K562 (cell line): Measurements from ENCODE around the gene KLHL18. TPM values are rescaled to one million over a fixed set of nuclear protein-coding genes. Genes with fewer than 3 reads are reported as not detected.

Experiments used
- CBFA2T2 ChIP-seq: fragments of 450-650 bp; conservative IDR thresholded peaks from 2 replicates; pipeline ENCODE4 v1.6.1; 2017; ENCODE audit warnings: mild to moderate bottlenecking
- CXXC5 ChIP-seq: fragments of 250-450 bp; sonication (Bioruptor Pico); IDR thresholded peaks from 2 replicates; pipeline ENCODE4 v1.8.0; 2022; ENCODE audit warnings: inconsistent platforms, mild to moderate bottlenecking, moderate library complexity
- TSC22D4 ChIP-seq: fragments of 450-650 bp; IDR thresholded peaks from 2 replicates; pipeline ENCODE4 v1.6.1; 2016; ENCODE audit warnings: missing genetic modification characterization, missing biosample characterization, control low read depth
- ZNF239 ChIP-seq: fragments of 250-450 bp; sonication (Bioruptor Pico); IDR thresholded peaks from 2 replicates; pipeline ENCODE4 v1.4.0; 2020; ENCODE audit warnings: mild to moderate bottlenecking
- ZNF75A ChIP-seq: fragments of 450-650 bp; formaldehyde crosslinking; IDR thresholded peaks from 2 replicates; pipeline ENCODE4 v1.4.0; 2020; ENCODE audit warnings: mild to moderate bottlenecking
- polyA plus RNA-seq, 8 experiments: library from polyadenylated mRNA; depleted of rRNA in 4 of 8; stranded (reverse) in 5 of 8; unstranded in 3 of 8; fragments of >200 nt; fragmentation: Nextera tagmentation in 2 of 8; fragmentation: Illumina TruSeq in 1 of 8; extraction: Ambion mirVana in 2 of 8; extraction: Trizol in 1 of 8; gene quantifications; 2 replicates each; pipeline versions ENCODE4 v1.2.1 to v1.2.3, GENCODE V29; 2011 to 2014; ENCODE audit warnings: inconsistent platforms in 1 of 8, missing spikeins in 1 of 8
- total RNA-seq, 7 experiments: library from RNA; depleted of rRNA in 6 of 7; stranded (reverse); fragments of >200 nt in 6 of 7; fragmentation: Illumina TruSeq in 2 of 7; extraction: Trizol in 2 of 7; gene quantifications; 2 replicates each; pipeline versions ENCODE4 v1.2.1 to v1.2.3, GENCODE V29; 2011 to 2021; ENCODE audit warnings: low replicate concordance in 1 of 7
- TF ChIP-seq, protein P1 (sequence below): fragments of 250-450 bp; sonication (Bioruptor Pico); IDR thresholded peaks from 2 replicates; pipeline ENCODE4 v1.8.0; 2022; ENCODE audit warnings: inconsistent platforms
- TF ChIP-seq, protein P2 (sequence below), 2 experiments: fragments of 450-650 bp; formaldehyde crosslinking in 1 of 2; IDR thresholded peaks; 2 replicates each; pipeline versions ENCODE4 v1.4.0 to v1.6.1; 2014 to 2020; ENCODE audit warnings: mild to moderate bottlenecking in 2 of 2, borderline replicate concordance in 1 of 2, low read depth in 1 of 2

The KLHL18 gene
- total and polyA plus RNA-seq, 9 of the 15 experiments (the other 6 are each of a cell fraction or from before 2014, with no cell fraction given), result 26.7 to 97.5 (median 48.7) TPM

DNA sequence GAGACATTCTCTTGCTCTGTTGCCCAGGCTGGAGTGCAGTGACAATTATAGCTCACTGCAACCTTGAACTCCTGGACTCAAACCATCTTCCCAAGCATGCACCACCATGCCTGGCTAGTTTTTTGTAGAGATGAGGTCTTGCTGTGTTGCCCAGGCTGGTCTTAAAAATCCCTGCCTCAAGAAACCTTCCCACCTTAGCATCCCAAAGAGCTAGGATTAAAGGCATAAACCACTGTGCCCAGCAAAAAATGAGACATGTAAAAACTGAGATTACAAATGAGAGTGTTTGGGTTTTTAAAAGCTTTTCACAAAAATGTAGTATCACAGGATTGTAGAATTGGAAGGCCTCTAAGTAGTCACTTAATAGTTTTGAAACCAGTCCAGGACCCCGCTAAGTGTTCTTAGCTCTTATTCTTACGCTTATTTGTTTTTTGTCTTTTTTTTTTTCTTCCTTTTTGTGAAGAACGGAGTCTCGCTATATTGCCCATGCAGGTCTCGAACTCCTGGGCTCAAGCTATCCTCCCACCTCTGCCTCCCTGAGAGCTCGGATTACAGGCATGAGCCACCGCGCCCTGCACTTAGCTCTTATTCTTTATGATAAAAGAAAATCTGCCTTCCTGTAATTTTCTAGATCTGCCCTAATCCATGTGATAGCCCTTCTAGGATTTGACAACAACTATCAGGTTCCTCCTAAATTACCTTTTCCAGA is 31.5 kb downstream of the KLHL18 start (continued):
- TF ChIP-seq, protein P1, sequence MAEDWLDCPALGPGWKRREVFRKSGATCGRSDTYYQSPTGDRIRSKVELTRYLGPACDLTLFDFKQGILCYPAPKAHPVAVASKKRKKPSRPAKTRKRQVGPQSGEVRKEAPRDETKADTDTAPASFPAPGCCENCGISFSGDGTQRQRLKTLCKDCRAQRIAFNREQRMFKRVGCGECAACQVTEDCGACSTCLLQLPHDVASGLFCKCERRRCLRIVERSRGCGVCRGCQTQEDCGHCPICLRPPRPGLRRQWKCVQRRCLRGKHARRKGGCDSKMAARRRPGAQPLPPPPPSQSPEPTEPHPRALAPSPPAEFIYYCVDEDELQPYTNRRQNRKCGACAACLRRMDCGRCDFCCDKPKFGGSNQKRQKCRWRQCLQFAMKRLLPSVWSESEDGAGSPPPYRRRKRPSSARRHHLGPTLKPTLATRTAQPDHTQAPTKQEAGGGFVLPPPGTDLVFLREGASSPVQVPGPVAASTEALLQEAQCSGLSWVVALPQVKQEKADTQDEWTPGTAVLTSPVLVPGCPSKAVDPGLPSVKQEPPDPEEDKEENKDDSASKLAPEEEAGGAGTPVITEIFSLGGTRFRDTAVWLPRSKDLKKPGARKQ (CRISPR knock-in tag), result peak; percentile 57; the same call in 1 of the 2 replicates
- no peak for TF ChIP-seq ZNF239 (CRISPR knock-in tag)
- no peak for TF ChIP-seq CBFA2T2
- TF ChIP-seq TSC22D4, result no peak
- TF ChIP-seq ZNF75A (CRISPR knock-in tag), result no peak
- TF ChIP-seq, protein P2, sequence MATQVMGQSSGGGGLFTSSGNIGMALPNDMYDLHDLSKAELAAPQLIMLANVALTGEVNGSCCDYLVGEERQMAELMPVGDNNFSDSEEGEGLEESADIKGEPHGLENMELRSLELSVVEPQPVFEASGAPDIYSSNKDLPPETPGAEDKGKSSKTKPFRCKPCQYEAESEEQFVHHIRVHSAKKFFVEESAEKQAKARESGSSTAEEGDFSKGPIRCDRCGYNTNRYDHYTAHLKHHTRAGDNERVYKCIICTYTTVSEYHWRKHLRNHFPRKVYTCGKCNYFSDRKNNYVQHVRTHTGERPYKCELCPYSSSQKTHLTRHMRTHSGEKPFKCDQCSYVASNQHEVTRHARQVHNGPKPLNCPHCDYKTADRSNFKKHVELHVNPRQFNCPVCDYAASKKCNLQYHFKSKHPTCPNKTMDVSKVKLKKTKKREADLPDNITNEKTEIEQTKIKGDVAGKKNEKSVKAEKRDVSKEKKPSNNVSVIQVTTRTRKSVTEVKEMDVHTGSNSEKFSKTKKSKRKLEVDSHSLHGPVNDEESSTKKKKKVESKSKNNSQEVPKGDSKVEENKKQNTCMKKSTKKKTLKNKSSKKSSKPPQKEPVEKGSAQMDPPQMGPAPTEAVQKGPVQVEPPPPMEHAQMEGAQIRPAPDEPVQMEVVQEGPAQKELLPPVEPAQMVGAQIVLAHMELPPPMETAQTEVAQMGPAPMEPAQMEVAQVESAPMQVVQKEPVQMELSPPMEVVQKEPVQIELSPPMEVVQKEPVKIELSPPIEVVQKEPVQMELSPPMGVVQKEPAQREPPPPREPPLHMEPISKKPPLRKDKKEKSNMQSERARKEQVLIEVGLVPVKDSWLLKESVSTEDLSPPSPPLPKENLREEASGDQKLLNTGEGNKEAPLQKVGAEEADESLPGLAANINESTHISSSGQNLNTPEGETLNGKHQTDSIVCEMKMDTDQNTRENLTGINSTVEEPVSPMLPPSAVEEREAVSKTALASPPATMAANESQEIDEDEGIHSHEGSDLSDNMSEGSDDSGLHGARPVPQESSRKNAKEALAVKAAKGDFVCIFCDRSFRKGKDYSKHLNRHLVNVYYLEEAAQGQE (IDR thresholded peaks at IDR 0.05; ENCODE audit: borderline replicate concordance), result no peak
- TF ChIP-seq, protein P2 (CRISPR knock-in tag; IDR thresholded peaks at IDR 0.05; ENCODE audit: low read depth), result no peak
- TF ChIP-seq CXXC5, result 0 out of 2 replicates have a peak, but pooled peaks have one; percentile 13
